HUDEP-2 (cell line): ENCODE measurements around the gene COX5A.
A peak's percentile ranks its signal among the peaks of the same experiment; 100 is the strongest.

Source experiments
- DNase-seq, 76 experiments: peaks; one replicate each; lab custom pipeline; 2025; ENCODE audit not compliant: unreplicated experiment in 76 of 76; lab: John Stamatoyannopoulos, UW

COX5A gene

DNA sequence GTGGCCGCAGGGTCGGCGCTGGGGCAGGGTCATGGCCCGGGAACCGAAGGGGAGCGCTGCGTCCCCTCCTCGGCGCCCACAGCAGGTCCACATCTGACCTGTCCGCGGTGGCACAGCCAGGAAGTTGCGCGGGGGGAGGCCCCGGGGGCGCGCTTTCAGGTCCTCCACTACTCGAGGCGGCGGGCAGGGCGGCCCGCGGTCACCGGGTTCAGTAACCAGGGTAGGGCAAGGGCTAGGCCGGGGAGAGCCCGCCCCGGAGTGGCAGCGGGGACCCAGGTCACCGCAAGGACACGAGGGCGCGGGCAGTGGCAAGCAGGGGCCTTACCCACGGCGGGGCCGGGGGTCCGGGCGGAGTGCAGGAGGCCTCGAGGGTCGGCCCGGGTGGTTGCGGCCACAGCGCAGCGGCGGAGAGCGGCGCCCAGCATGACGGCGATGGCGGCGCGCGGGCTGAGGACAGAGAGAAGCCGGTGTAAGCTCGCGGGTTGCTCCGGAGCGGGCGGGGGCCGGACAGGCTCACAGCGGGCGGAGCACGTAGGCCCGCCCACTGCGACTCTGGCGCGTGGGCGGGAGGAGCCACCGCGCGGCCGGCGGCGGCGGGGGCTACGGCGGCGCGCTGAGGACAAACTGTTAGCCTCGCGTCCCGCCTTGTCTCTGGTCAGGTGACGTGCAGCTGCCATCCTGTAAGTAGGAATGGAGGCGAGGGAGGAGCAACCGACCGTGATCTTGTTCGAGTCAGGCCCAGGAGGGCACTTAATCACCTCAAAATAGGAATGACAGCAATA is at the start of gene COX5A:
Gene COX5A (minus strand): TSS at position 484 of the 782 bp plus-strand sequence. CDS start 59 bp downstream, at position 425.
- DNase-seq, result peak in 75 of 76 experiments; percentile 29 to 95 (median 87)

DNA sequence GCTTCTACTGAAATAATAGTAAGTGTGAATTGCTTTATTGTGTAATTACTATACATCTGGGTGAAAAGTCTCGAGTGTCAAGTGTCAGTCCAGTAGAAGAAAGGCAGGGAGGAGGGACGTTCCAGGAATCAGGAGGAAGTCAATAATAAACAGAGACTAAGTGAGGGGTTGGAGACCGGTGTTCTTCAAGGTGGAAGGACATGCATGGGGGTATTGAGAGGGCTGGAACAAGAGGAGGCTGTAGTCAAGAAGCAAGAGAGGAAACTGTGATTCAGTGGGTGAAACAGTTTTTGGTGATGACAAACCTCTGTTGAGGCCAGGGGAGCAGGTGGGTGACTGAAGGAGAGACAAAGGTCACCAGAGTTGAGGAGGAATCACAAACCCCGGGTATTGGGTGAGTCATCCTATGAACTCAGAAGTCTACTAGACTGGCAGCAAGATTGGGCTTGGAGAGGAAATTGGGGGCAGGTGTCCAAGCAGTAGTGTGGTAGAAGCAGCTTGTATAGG is 45.9 kb upstream of the COX5A start:
- DNase-seq, result no peak

DNA sequence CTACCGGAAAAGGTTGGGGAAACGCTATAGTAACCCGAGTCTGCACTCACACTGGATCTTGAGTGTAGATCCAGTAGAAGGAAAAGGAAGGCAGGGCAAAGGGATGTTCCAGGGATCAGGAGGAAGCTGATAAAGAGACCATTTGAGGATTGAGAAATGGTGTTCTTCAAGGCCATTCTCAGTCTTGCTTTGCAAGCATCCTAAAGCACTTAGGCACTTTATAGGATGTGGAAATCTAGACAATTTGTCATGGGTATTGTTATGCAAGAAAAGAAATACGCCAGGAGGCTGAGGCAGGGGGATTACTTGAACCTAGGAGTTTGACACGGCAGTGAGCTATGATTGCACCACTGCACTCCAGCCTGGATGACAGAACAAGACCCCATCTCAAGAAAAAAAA is 44.3 kb upstream of the COX5A start:
- no peak for DNase-seq

DNA sequence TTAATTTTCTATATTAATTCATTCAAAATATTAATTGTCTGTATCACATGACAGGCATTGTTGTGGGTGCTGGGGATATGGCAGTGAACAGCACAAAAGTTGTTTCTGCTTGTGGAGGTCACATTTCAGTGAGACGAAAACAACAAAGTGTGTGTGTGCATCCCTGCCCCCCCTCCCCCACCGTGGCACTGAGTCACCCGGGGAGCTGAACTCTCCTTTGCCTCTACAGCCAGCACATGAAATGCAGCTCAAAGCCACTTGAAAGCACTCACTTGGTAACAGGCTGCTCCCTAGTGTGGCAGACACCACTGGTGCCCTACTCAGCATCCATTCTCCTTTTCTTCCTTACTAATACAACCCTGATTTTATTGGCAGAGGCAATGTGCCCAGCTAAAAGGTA is 40.6 kb upstream of the COX5A start:
- DNase-seq, result no peak

DNA sequence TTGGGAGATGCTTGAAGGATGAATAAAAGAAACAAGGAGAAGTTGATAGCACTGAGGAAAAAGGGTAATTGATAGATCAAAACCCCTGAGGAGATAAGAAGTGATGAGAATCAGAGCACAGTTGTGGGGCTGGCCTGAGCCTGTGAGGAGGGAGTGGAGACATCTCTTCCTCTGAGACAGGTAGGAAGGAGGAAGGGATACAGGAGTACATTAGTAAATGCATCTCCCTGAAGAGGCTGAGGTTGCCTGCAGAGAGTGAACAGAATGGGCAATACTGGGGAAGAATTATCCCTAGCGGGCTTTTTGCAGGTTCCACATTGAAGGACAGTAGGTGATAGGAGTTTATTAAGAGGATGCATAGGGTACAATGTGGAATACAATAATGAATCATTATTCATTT is 40.2 kb upstream of the COX5A start:
- DNase-seq, result no peak

DNA sequence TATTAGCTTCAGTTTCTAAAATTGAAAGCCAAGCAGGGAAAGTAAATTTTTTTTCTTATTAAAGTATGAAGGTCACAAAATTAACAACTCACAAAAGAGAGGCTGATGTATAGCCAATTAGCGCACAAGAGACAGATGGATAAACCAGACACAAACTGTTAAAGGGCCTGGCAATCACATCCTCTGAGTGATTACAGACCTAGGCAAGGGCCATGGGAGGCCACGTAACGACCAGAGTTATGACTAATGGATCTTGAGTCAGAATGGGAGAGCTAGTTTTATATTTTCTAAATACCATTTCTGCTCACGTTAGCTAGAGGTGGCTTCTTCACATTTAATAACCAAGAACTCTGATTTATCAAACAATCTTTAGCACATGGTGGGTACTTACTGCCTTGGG is 39.7 kb upstream of the COX5A start:
- no peak for DNase-seq

DNA sequence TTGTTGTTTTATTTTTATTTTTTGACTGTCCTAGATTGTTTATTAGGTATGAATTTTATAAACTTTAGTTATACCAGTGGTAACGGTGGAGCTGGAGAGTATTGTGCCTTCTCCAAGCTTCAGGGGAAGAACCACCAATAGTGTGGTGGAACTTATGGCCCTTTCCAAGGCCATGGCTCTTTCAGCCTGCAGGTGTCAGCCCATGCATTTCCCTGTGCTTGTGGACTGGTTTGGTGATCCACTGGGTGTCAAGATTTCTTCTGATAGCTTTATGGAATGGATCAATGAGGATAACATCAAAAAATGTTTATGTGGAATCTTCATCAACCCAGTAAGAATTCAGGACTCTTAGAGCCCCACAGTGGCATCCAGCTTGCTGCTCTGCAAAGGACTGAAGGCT is 38.3 kb upstream of the COX5A start:
- DNase-seq, result peak in 1 of 76 experiments; percentile 5

DNA sequence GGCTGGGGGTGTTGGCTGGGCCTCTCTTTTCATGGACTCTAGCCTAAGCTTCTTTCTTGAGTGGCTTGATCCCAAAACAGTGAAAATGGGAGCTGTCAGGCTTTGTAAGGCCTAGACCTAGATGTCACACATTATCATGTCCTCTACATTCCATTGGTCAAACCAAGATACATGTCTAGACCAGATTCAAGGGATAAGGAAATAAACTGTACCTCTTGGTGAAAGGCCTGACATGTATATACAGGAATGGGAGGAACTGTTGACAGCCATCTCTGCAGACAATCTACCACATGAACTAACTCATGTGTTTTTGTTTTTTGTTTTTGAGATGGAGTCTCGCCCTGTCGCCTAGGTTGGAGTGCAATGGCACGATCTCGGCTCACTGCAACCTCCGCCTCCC is 29.8 kb upstream of the COX5A start:
- no peak for DNase-seq

DNA sequence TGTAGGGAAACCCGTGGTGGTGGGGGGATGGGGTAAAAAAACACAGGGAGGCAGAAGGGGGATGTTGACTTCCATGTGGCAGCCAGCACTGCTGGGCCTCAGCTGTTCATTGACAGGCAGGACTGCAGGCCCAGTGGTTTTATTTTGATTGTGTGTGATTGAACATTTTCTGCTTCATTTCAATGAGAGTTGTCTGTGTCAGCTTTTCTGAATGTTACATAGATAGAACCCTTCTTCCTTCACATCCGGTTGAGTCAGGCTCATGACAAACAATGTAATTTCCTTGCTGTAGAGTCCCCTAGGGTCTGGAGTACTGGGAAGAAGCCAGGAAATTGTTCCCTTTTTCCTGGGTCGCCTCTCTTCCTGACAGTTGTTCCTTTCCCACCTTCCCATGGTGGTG is 26.9 kb upstream of the COX5A start:
- DNase-seq, result no peak

DNA sequence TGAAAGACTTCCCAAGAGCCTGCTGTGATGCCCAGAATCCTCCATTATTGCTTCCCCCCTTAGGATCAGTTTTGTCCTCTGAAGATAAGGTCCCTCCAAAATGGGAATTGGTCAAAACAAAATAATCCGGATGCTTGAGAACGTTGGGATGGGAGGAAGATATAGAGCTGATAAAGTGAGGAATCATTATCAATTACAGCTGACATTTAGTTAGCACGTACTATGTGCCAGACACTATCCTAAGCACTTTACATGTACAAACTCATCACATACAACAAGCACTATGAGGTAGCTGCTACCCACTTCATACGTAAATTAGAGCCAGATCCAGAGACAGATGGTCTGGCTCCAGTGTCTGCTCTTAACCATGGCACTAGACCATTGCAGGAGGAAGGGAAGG is 25.3 kb upstream of the COX5A start:
- no peak for DNase-seq

DNA sequence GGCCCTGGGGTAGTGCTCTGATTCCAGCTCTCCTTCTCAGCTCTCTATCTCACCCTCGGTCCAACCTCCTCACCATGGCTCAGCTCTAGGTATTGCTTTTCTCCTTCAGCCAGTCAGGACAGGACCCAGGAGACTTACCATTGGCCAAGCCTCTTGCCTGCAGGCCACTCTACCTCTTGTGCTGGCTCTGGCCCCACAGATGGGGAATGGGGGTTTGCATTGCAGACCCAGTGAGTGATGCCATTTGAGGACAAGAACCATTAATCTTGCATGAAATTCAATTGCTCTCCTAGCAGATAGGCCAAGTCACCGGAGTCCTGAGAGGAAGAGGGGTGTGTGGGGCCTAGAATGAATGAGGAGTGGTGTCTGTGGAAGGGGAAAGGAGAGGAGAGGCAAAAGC is 24.8 kb upstream of the COX5A start:
- no peak for DNase-seq

DNA sequence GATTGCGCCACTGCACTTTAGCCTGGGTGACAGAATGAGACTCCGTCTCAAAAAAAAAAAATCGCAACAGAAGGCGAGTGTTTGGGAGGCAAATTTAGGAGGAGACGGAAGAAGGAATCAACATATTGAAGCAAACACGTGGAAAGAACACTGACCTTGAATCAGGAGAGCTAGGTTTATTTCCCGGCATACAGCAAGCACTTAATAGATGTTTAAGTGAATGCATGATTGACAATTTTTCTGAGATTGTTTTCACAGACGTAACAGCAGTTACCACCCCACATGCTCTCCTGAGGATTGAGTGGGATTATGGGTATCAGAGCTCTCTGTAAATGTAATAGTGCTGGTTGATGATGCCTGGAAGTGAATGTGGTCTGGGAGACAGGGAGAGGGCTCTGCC is 24.3 kb upstream of the COX5A start:
- DNase-seq, result no peak

DNA sequence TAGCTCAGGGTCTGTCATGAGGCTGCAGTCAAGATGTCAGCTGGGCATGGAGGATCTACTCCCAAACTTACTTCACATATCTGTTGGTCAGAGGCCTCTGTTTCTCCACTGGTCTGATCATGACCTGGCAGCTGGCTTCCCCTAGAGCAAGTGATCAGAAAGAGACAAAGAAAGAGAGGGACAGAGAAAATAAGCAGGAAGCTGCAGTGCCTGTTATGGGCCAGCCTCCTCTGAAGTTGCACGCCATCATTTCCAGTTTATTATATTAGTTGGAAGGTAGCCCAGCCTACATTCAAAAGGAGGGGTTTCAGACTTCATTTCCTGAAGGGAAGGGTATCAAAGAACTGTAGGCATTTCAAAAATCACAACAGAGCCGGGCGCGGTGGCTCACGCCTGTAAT is 23.7 kb upstream of the COX5A start:
- no peak for DNase-seq

DNA sequence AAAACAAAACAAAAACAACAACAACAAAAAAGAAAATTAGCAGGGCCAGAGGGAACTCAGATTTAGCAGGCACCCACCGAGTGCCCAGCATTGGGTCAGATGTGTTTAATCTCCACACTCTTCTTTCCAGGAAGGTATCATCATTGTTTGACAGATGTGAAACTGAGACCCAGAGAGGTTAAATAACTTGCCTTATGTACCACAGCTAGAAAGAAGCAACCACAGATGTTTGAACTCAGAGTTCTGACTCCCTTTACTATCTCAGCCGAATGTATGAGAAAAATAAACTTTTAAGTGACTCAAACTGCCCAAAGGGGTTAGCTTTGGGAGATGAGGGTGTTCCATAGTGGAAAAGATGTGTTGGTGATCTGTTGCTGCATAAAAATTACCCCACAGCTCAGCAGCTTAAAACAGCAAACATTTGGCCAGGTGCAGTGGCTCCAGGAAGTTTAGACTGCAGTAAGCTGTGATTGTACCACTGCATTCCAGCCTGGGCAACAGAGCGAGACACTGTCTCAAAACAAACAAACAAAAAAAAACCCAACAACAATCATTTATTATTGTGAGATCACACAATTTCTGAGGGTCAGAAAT is 23.2 kb upstream of the COX5A start:
- DNase-seq, result no peak

DNA sequence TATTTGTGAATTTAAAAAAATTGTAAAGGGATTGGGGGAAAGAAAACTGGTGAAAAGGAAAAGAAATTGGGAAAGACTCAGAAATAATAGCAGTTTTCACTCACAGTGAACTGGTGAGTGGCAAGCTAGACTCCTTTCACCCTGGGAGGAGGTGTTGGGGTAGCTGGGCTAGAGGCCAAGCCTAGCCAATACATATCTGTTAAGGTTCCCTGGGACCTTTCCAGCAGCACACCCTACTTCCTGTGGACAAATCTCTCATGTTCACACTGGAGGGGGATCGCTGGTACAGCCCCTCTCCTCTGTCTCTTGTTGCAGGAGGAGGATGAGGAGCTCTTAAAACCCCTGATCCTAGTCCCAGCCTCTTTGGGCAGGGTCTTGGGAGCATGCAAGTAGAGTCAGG is 22.4 kb upstream of the COX5A start:
- DNase-seq, result no peak

DNA sequence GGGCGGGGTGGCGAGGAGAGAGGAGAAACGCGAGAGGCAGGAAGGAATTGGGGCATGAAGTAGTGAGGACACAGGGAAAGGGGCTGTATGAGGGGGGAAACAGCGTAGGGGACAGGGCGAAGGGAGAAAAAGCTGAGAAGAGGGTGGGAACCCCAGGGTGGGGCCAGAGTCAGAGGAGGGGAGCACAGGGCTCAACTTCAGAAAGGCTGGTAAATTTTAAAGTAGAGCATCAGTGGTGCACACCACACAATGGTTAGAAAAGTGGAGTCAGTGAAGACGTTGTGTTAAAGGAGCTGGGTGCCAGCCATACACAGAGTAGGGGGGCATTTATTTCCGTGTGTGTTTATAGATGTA is 21.7 kb upstream of the COX5A start:
- no peak for DNase-seq

DNA sequence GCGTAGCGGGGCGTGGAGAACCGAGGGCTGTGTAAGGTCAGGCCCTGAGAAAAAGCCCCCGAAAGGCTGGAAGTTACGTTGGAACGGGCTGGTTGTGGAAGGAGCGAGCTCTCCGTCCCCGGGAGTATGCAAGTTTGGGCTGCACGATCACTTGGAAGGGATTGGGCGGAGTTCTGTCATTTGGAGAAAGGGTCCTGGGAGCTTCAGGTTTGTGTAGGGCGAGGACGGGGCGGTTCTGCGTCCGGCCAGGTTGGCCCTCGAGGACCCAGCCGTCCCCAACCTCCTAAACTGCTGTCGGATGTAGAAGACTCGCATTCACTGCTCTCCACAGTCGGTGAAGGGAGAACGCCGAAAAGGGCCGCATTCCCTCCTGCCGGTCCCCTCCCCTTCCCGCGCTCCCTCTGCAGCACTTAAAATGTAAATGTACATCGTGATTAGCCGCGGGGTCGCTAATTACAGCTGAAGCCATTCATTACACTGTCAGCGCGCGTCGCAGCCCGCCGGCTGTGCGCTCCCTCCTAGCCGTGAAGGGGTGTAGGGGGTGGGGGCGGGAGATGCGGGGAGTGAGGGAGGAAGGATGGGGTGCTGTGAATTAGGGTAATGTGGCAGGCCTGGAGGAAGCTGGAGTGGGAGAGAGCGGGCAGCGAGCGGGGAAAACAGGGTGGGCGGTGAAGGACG is 21.2 kb upstream of the COX5A start:
- DNase-seq, result no peak

DNA sequence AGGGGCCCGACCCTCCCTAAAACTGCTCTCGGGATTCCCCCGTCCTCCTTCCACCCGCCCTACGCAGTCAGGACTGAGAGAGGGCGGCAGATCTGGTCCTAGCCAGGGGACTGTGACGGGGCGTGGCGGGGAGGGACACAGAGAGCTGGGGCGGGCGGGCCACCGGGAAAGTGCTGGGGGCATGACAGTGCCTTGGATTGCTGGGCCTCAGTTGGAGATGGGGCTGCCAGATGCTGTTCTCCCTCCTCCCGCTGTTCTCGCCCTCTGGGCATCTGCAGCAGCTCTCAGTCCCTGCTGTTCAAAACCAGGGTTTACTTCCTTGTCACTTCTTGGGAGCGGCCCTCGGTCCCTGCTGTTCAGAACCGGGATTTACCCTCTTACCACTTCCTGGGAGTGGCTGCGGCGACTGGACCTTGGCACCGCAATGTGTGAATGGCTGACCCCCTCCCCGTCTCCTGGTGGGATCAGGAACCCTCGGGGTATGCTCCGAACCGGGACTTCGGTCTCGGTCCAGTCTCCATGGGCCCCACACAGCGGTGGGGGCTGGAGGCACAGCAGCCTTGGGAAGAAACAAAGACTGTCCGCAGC is 20.5 kb upstream of the COX5A start:
- peak in 5 of 76 experiments; percentile 6 to 33 (median 13) for DNase-seq

DNA sequence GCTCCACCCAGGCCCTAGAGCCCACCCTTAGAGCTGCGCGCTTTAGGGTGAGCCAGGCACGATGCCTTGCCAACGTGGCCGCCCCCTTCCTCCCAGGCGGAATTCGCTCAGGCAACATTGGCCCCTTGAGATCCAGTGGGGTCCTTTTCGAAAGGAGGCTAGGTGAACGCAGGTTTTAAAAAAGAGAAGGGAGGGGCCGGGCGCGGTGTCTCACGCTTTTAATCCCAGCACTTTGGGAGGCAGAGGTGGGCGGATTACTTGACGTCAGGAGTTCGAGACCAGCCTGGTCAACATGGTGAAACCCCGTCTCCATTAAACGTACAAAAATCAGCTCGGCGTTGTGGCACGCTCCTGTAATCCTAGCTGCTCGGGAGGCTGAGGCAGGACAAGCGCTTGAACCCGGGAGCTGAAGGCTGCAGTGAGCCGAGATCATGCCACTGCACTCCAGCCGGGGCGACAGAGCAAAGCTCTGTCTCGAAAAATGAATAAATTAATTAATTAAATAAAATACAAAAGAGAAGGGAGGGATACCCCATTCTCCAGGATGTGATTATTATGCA is 19.7 kb upstream of the COX5A start:
- no peak for DNase-seq

DNA sequence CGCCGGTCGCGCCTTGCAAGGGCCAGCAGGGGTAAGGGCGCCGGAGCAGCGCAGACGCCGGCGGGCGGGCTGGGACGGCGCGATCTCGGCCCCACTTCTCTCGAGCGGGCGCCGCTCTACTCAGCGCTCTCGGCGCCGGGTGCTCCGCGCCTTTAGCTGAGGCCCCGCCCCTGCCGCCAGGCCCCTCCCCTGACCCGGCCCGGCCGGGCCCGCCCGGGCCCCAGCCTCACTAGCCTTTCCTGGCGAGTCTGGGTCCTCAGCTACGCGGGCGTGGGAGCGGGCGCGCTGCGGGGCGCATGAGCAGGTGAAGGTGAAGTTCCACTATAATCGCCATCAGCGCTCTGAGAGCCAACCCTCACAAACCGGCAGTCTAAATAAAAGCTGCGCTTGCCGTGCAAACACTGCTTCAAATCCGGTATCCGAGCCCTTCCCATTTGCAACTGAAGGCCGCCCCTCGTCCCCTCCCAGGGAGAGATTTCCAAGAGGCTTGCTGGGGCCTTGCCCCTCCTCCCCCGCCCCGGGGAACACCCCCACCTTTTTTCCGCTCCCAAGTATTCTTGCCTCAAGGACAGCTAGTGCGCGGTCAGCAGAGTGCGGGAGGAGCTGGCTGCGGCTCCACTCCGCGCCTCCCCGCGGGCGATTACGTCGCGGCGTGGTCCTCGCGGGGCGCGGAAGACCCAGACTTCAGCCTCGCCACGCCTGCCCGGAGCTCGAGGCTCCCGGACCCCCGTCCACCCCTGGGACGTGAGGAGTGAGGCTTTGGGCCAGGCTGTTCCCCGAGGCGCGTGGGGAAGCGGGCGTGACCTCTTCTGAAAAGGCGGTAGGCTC is 19.0 kb upstream of the COX5A start, which contains the start of gene RPP25:
Gene RPP25 (minus strand): TSS at position 125 of the 828 bp plus-strand sequence. CDS start 189 bp downstream, outside the sequence.
- DNase-seq, result peak in 62 of 76 experiments; percentile 10 to 76 (median 56)
